ENCODE measurements around the gene HNRNPL. TPM values are rescaled to one million over a fixed set of nuclear protein-coding genes. Genes with fewer than 3 reads are reported as not detected.

The HNRNPL gene
- total and polyA plus RNA-seq, 2 donors (not counting 1 experiment from before 2014, with no cell fraction given): 292 to 418 TPM

GRCh38 chr19:38788478-38789243, 61.1 kb downstream of the HNRNPL start, which contains the start of gene LGALS7B:
Gene LGALS7B, plus strand, starts transcription at chr19:38789200. Its CDS starts 27 bp downstream, at chr19:38789227.
- no peak for ATAC-seq (ENCODE audit: low read depth)
- POLR2A ChIA-PET: no interaction called here

More at GRCh38 chr19:38788478-38789243, 61.1 kb downstream of the HNRNPL start, which contains the start of gene LGALS7B:
- DNase-seq: no peak
- no peaks in the 10 kb centered on the region for H4K20me1 ChIP-seq (ENCODE audit: control insufficient read depth, insufficient read depth, low read length, poor library complexity, severe bottlenecking)
- no peak within 1 kb of the TSS for H3K4me3 ChIP-seq (ENCODE audit: control extremely low read depth in 1 of 5, extremely low read depth in 1 of 5, insufficient read depth in 1 of 5, low read depth in 2 of 5, low read length in 4 of 5)
- TF ChIP-seq CTCF (IDR thresholded peaks at IDR 0.05): no peak
- no peak for TF ChIP-seq EZH2 (IDR thresholded peaks at IDR 0.05; ENCODE audit: borderline replicate concordance, insufficient read depth, low read depth, low read length, poor library complexity, severe bottlenecking)
- H3K27ac Mint-ChIP-seq: peak within 1 kb of the TSS; percentile 53
- CTCF ChIA-PET: no interaction called here
- H3K36me3 ChIP-seq (replicated peaks in 1 of 2; ENCODE audit: control extremely low read depth in 1 of 2, control insufficient read depth in 1 of 2, extremely low read depth in 1 of 2, insufficient read depth in 2 of 2, low read length in 1 of 2): no peaks in the 10 kb centered on the region
- H3K4me2 ChIP-seq (replicated peaks; ENCODE audit: low read depth, low read length, poor library complexity, severe bottlenecking): no peak within 1 kb of the TSS
- no peak within 1 kb of the TSS for H2AFZ ChIP-seq (ENCODE audit: insufficient read depth, low read depth, low read length, poor library complexity, severe bottlenecking)
- no peak within 1 kb of the TSS for H3K27ac ChIP-seq (ENCODE audit: low read length in 2 of 2)
- peaks cover 4 to 8% of the 10 kb centered on the region in 2 donors for H3K4me1 ChIP-seq (ENCODE audit: control insufficient read depth in 2 of 2, insufficient read depth in 2 of 2, low read length in 2 of 2)
- no peaks in the 10 kb centered on the region for H3K9me3 Mint-ChIP-seq (ENCODE audit: insufficient read depth)
- intact Hi-C loops (cut with micrococcal nuclease): no loop called here
- H3K4me3 Mint-ChIP-seq: no peak within 1 kb of the TSS
- no peaks in the 10 kb centered on the region for H3K9me3 ChIP-seq (ENCODE audit: control extremely low read depth in 1 of 3, control insufficient read depth in 2 of 3, insufficient read depth in 1 of 3, low read length in 2 of 3)
- H3K4me1 Mint-ChIP-seq: peaks cover 4% of the 10 kb centered on the region
- H3K27me3 ChIP-seq (replicated peaks in 1 of 4; ENCODE audit: control extremely low read depth in 1 of 4, control insufficient read depth in 3 of 4, insufficient read depth in 4 of 4, low read length in 3 of 4): no peaks in the 10 kb centered on the region
- H3K79me2 ChIP-seq (ENCODE audit: control insufficient read depth, insufficient read depth, low read length): no peaks in the 10 kb centered on the region
- no peaks in the 10 kb centered on the region for H3K27me3 Mint-ChIP-seq
- 91% methylated on average over 10 of the region's 17 CpGs for WGBS (ENCODE audit: insufficient coverage)
- no peak within 1 kb of the TSS for H3K9ac ChIP-seq (ENCODE audit: low read length)
